GM18909 (cell line): ENCODE measurements around the gene COL24A1.
"Not testable (repeated sequence)": the region's sequence is repeated elsewhere in the genome, so short reads cannot be mapped to it uniquely, and the experiment has no call there.

Experiments
- ATAC-seq: cut with Tn5 transposase; IDR thresholded peaks from one replicate; pipeline ENCODE4 v1.9.1; 2021; ENCODE audit warnings: mild to moderate bottlenecking; ENCODE audit not compliant: unreplicated experiment, poor library complexity

Gene COL24A1

DNA sequence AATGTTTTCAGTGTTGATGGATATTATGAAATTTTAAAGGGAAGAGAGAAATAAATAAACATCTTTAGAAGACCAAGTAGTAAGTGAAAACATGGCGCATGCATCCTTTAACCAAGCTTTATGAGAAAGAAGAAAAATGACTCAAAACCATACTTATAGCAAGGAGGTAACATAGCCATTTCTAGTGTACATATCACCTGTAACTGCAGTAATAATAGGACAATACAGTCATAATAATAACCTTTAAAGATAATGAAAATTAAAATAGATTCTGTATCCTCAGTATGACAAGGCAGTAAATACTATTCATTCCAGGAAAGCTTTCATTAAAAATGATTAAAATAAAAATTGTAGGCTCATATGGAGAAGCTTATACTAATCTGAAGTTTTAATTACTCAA is 141.2 kb downstream of the COL24A1 start:
- ATAC-seq, result no peak

DNA sequence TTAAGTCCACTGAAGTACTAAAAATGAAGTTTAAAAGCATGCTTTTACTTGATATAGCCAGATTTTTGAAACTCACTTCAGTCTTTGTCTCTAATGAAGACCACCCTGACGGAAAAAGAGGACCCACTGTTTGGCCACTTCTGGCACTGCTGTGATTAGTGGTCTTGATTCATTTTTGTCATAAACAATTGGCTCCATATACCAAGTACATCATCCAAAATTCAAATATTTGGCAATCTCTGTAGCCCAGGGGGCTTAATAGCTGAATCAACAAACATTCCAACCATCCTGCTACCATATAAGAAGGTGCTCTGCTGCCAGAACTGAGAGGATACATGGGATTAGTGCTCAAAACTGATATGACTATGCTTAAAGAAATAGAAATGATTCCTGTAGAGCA is 156.0 kb downstream of the COL24A1 start:
- no peak for ATAC-seq

- no peak for ATAC-seq
These were observed 158.3 kb downstream of the COL24A1 start for GRCh38 chr1:85998105-85998855.

DNA sequence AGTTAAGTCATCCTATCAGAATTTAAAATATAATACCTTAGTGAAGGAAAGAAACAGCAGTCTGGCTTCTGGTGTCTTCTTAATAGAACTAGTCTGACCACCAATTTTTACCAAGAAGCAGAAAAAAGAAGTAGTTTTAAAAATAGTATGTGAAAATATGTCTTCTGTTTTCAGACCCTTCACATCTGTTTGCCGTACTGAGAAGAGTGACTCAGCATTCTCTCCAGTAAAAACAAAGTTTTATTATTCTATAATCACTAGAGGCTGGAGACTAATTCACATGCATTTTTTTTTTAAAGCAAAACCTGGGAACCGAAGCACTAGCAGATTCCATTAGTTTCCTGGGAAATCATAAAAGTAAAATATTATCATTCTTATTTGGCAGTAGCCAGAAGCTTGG is 163.8 kb downstream of the COL24A1 start:
- ATAC-seq, result peak; percentile 43

DNA sequence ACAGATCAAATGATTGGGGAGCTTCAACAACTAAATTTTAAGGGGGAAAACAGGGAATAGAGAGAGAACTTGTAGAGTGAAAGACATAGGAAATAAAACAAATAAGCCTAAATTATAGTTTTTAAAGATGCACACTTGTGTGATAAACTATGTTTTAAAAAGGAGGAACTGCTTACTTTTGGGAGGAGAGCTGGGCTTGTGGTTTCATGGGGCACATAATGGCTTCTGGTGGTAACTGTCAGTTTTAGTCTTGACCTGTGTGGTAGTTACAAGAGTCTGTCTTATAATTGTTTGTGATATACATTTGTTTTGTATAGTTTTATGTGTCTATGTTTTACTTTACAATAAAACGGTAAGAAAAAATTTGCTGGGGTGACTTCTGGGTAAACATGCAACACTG is 165.3 kb downstream of the COL24A1 start:
- peak; percentile 45 for ATAC-seq

GRCh38 chr1:85984636-85985035 is 171.9 kb downstream of the COL24A1 start:
- ATAC-seq, result no peak

- ATAC-seq, result no peak
These were observed 173.3 kb downstream of the COL24A1 start for GRCh38 chr1:85983316-85983715.

DNA sequence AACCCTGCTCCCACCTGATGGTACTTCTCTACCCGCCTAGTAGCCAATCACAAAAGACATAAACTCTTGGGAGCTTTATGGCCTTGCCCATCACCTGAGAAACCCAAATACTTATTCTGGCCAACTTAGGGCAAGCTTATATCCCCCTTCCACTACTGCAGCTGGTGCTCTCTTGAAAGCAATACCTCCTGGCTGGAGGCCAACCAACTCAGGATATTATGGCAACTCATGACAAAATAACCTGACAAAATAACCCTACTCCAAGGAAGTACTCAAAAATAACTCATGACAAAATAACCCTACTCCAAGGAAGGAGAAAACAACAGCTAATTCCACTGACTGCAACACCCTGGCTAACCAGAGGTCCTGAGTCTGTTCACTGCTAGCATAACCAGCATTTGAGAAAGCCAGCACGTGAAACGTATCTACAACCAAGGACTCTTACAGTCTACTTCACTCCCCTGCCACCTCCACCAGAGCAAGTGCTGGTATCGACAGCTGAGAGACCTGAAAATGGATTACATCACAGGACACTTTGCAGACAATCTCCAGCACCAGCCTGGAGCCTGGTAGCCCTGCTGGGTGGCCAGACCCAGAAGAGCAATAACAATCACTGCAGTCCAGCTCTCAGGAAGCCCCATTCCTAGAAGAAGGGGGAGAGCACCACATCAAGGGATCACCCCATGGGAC is 179.9 kb downstream of the COL24A1 start:
- no peak for ATAC-seq

- no peak for ATAC-seq
These were observed 180.6 kb downstream of the COL24A1 start for GRCh38 chr1:85975912-85976371.

DNA sequence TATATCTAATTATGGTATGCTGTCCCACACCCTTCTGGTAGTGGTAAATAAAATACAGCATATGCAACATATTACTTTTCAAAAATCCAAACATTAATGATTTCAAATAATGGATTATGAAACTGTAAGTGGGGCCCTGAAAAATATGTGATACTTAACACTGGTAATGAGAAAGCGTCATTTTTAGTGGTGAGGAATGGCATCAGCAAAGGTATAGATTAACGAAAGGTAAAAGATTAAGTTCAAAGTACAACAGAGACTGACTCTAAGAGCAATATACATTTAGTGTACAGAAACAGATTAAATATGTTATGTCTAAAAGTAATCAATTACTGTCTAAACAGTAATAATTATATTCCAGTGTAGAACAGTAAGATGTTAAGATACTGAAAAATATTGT is 194.1 kb downstream of the COL24A1 start:
- no peak for ATAC-seq

- no peak for ATAC-seq
These were observed 198.8 kb downstream of the COL24A1 start for GRCh38 chr1:85957760-85958159.

DNA sequence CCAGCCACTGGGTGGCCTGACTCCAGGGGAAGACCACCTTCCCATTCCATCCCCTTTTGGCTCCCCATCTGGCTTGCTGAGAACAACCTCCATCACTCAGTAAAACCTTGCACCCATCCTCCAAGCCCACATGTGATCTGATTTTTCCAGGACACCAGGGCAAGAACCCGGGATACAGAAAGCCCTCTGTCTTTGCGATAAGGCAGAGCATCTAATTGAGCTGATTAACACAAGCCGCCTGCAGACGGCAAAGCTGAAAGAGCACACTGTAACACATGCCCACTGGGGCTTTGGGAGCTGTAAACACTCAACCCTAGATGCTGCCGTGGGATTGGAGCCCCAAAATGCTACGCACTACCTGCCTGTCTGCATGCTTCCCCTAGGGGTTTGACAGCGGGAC is 201.4 kb downstream of the COL24A1 start:
- not testable (repeated sequence) for ATAC-seq

- no peak for ATAC-seq
These were observed 204.1 kb downstream of the COL24A1 start for GRCh38 chr1:85952460-85952859.

DNA sequence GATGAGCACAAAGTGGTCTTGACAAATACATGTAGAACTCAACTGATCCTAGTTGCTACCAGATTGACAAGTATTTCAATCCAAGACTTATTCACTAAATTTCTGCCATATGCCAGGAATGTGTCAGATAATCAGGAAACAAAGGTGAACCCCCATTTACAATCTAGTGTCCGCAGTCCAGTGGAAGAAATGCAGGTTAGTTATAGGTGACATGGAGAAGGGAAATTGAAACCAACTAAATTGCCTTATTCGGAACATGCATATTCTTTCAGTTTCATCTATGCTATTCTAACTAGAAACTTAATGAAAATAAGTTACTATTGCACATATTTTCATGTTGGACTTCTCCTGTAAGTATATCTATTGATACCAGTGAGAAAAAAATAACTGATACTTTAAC is 209.4 kb downstream of the COL24A1 start:
- no peak for ATAC-seq

DNA sequence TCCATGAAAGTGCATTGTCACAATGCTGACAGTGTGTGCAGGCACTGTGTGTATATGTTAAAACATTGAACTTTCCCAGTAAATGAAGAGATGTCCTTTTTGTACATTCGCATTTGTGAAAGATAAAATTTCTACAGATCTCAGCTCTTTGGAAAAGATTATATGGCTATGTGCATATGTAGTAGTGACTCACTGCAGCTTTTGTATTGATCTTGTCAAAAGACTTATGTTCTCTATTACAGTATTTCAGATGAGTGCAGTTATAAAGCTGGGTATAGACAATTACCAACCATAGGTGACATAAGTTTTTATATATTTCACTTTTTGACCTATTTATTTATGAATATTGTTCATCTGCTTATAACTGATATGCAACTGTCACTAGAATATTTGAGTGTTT is 212.6 kb downstream of the COL24A1 start:
- no peak for ATAC-seq

GRCh38 chr1:85943526-85943925 is 213.0 kb downstream of the COL24A1 start:
- no peak for ATAC-seq

DNA sequence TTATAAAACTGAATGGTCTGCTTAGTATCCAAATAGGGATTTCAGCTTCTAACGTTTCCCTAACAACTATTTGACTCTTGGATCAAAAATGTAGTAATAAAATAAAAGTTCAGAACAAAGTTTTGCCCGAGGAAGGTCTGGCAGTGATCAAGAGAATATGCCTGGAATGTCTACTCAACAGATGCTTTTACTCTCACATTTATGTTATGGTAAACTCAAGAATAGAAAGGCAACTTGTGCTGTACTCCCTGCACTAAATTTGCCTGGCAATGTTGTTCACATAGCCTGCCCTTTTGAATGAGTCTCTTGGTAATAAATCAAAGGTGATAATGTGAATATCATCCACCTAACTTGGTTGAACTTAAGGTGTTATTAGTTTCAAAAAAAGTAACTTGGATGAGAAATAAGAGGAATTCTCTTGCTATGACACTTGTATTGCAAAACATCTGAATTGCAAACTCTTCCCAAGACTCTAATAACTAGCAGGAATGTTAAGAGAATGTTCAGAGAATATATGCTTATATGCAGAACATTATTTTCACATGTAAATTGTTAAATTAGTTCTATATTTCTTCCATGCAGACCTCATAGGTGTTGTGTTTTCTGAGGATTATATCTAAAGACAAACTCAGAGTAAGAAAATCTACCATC is 215.8 kb downstream of the COL24A1 start:
- no peak for ATAC-seq

DNA sequence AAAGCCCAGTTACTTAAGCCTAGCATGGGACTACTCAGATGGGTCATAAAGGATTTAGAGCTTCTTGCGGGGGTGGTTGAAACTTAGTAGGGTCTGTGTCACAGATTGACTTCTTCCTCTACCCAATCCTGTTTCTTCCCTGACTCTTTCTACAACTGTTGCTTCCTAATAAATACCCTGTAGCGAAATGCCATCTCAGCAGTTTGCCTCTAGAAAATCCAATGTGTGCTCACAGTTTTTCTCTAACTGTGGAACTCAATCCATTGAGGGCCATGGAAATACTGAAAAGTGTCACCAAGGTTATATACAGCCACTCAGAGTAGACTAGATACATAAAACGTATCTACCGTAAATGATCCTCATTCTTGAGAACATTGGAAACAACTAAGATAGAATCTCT is 217.7 kb downstream of the COL24A1 start:
- no peak for ATAC-seq

- no peak for ATAC-seq
These were observed 220.1 kb downstream of the COL24A1 start for GRCh38 chr1:85936470-85936869.

- ATAC-seq, result no peak
These were observed 220.5 kb downstream of the COL24A1 start for GRCh38 chr1:85936057-85936456.

- no peak for ATAC-seq
These were observed 221.3 kb downstream of the COL24A1 start for GRCh38 chr1:85935234-85935633.
